ENCODE measurements around the gene VTN. TPM values are rescaled to one million over a fixed set of nuclear protein-coding genes. Genes with fewer than 3 reads are reported as not detected.

Gene VTN
- total and polyA plus RNA-seq, 2 donors (not counting 3 experiments of a cell fraction or from before 2014, with no cell fraction given): 1.1 TPM; not detected in 1

GRCh38 chr17:28363776-28364650 is 6.1 kb downstream of the VTN start:
- no peak for FAIRE-seq
- no peak for TF ChIP-seq POLR2A (IDR thresholded peaks at IDR 0.05; ENCODE audit: low read depth, low read length)
- no peak for TF ChIP-seq EZH2 (IDR thresholded peaks at IDR 0.05; ENCODE audit: borderline replicate concordance, low read depth, low read length, severe bottlenecking)
- TF ChIP-seq GATA2 (IDR thresholded peaks at IDR 0.05; ENCODE audit: insufficient read depth, insufficient read length, low read depth, low read length): no peak
- TF ChIP-seq JUN (IDR thresholded peaks at IDR 0.05; ENCODE audit: borderline replicate concordance, insufficient read depth, insufficient read length, low read depth): no peak
- no peak for TF ChIP-seq FOS (IDR thresholded peaks at IDR 0.05; ENCODE audit: borderline replicate concordance, insufficient read depth, low read length)
- Histone ChIP-seq H2AFZ (ENCODE audit: low read depth, low read length) (no peak overlapping the region), H3K79me2 (ENCODE audit: control insufficient read depth, insufficient read depth, low read length) (no peaks in the 10 kb centered on the region), H4K20me1 (replicated peaks; ENCODE audit: control insufficient read depth, extremely low read depth, insufficient read depth, low read length) (no peaks in the 10 kb centered on the region), H3K27me3 (ENCODE audit: control insufficient read depth in 2 of 2, insufficient read depth in 2 of 2, low read length in 2 of 2) (no peaks in the 10 kb centered on the region), H3K27ac (ENCODE audit: insufficient read depth, low read depth, low read length) (no peak overlapping the region), H3K36me3 (ENCODE audit: control insufficient read depth in 2 of 2, extremely low read depth in 1 of 2, insufficient read depth in 2 of 2, low read length in 2 of 2) (peaks cover 14 to 27% of the 10 kb centered on the region in 2 experiments), H3K4me1 (ENCODE audit: control insufficient read depth, extremely low read depth, insufficient read depth, low read length) (no peaks in the 10 kb centered on the region), H3K9me3 (replicated peaks; ENCODE audit: control insufficient read depth, insufficient read depth, low read length) (no peaks in the 10 kb centered on the region), H3K4me2 (ENCODE audit: insufficient read depth, low read length) (no peak overlapping the region), H3K4me3 (replicated peaks in 1 of 3; ENCODE audit: insufficient read depth in 1 of 3, low read depth in 1 of 3, low read length in 3 of 3) (no peak overlapping the region), H3K9me1 (replicated peaks; ENCODE audit: control insufficient read depth, extremely low read depth, insufficient read depth, low read length) (no peaks in the 10 kb centered on the region), H3K9ac (replicated peaks; ENCODE audit: extremely low read depth, insufficient read depth, low read length) (no peak overlapping the region)
- no TSS peak for BruUV-seq (replicated peaks)
- ChIA-PET CTCF (interaction anchor here (1.8 kb wide), 1 partner anchor 53 kb away, joined by 5 read pairs; no protein-coding TSS in a partner anchor), POLR2A (interaction anchor here (0.6 kb wide), 1 partner anchor 82 kb away, joined by 6 read pairs; no protein-coding TSS in a partner anchor)
- intact Hi-C loops (cut with micrococcal nuclease) (no loop called here), dilution Hi-C loops (cut with MboI; ENCODE audit: extremely low pct_ligation_motif_present, low sequenced_read_pairs) (no loop called here)
- DNase-seq (ENCODE audit: low read depth, low spot score): no peak

- H3K9ac ChIP-seq (replicated peaks; ENCODE audit: extremely low read depth, insufficient read depth, low read length): no peak overlapping the region
- ChIA-PET CTCF (no interaction called here), POLR2A (interaction anchor here (0.6 kb wide), 1 partner anchor 83 kb away, joined by 6 read pairs; no protein-coding TSS in a partner anchor)
- intact Hi-C loops (cut with micrococcal nuclease): no loop called here
- dilution Hi-C loops (cut with MboI; ENCODE audit: extremely low pct_ligation_motif_present, low sequenced_read_pairs): no loop called here
- H3K79me2 ChIP-seq (ENCODE audit: control insufficient read depth, insufficient read depth, low read length): peaks cover 7% of the 10 kb centered on the region
- H3K4me3 ChIP-seq (replicated peaks in 1 of 3; ENCODE audit: insufficient read depth in 1 of 3, low read depth in 1 of 3, low read length in 3 of 3): no peak overlapping the region
- TF ChIP-seq CTCF (IDR thresholded peaks at IDR 0.05; ENCODE audit: extremely low read depth in 1 of 2, insufficient read depth in 1 of 2, low read depth in 1 of 2, low read length in 2 of 2) (no peak), POLR2AphosphoS5 (IDR thresholded peaks at IDR 0.05; ENCODE audit: insufficient read depth, low read depth, low read length) (no peak), MYC (IDR thresholded peaks at IDR 0.05; ENCODE audit: low read depth, low read length) (no peak), FOS (IDR thresholded peaks at IDR 0.05; ENCODE audit: borderline replicate concordance, insufficient read depth, low read length) (no peak), MAX (IDR thresholded peaks at IDR 0.05; ENCODE audit: insufficient read depth, insufficient read length) (no peak), GATA2 (IDR thresholded peaks at IDR 0.05; ENCODE audit: insufficient read depth, insufficient read length, low read depth, low read length) (no peak), EZH2 (IDR thresholded peaks at IDR 0.05; ENCODE audit: borderline replicate concordance, low read depth, low read length, severe bottlenecking) (no peak), JUN (IDR thresholded peaks at IDR 0.05; ENCODE audit: borderline replicate concordance, insufficient read depth, insufficient read length, low read depth) (no peak), POLR2A (IDR thresholded peaks at IDR 0.05; ENCODE audit: low read depth, low read length) (no peak)
- H4K20me1 ChIP-seq (replicated peaks; ENCODE audit: control insufficient read depth, extremely low read depth, insufficient read depth, low read length): no peaks in the 10 kb centered on the region
- peaks cover 14 to 27% of the 10 kb centered on the region in 2 experiments for H3K36me3 ChIP-seq (ENCODE audit: control insufficient read depth in 2 of 2, extremely low read depth in 1 of 2, insufficient read depth in 2 of 2, low read length in 2 of 2)
- no peak overlapping the region for H3K4me2 ChIP-seq (ENCODE audit: insufficient read depth, low read length)
- DNase-seq (ENCODE audit: low read depth, low spot score) (no peak), FAIRE-seq (no peak)
- H3K4me1 ChIP-seq (ENCODE audit: control insufficient read depth, extremely low read depth, insufficient read depth, low read length): peaks cover 5% of the 10 kb centered on the region
- H3K9me3 ChIP-seq (replicated peaks; ENCODE audit: control insufficient read depth, insufficient read depth, low read length): no peaks in the 10 kb centered on the region
- no peaks in the 10 kb centered on the region for H3K27me3 ChIP-seq (ENCODE audit: control insufficient read depth in 2 of 2, insufficient read depth in 2 of 2, low read length in 2 of 2)
- BruUV-seq (replicated peaks): no TSS peak
- H3K9me1 ChIP-seq (replicated peaks; ENCODE audit: control insufficient read depth, extremely low read depth, insufficient read depth, low read length): peaks cover under 1% of the 10 kb centered on the region
- H2AFZ ChIP-seq (ENCODE audit: low read depth, low read length): no peak overlapping the region
- H3K27ac ChIP-seq (ENCODE audit: insufficient read depth, low read depth, low read length): no peak overlapping the region
Observed at GRCh38 chr17:28363186-28363585, 6.9 kb downstream of the VTN start.

Data from endothelial cell of umbilical vein (primary cell).